Measurements from ENCODE around the gene MYL7. TPM values are rescaled to one million over a fixed set of nuclear protein-coding genes. Genes with fewer than 3 reads are reported as not detected.

MYL7 gene
- total RNA-seq, 1 donor: not detected

DNA sequence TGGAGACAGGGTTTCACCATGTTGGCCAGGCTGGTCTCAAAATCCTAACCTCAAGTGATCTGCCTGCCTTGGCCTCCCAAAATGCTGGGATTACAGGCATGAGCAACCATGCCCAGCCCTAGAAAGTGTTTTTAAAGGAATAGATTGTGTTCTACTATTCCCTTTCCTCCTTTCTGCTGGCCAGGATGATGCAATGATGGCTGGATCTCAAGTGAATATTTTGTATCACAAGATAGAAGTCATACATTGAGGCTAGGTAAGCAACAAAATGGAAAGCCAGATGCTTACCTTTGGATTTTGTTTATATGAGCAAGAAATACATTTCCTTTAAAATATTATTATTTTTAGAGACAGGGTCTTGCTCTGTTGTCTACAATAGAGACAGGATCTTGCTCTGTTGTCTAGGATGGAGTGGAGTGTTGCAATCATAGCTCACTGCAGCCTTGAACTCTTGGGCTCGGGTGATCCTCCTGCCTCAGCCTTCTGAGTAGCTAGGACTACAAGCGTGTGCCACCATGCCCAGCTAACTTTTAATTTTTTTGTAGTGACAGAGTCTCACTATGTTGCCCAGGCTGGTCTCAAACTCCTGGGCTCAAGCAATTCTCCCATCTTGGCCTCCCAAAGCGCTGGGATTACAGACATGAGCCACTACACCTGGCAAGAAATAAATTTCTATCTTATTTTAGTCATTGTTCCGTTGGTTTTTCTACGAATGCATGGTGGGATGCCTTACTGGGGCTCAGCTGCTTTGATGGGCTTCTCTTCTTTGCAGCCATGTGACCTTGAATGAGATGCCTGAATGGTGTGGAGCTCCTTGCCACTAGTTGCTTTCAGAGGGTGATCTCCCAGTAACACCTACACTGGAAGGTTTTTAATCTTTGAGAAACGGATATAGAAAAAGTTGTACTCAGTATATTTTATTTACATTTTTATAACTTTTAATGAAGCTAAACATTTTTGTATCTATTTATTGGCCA lies 42.8 kb downstream of the MYL7 start:
- Histone ChIP-seq H3K4me1 (ENCODE audit: insufficient read depth, low read length) (peaks cover 33% of the 10 kb centered on the region), H3K9me3 (ENCODE audit: low read depth, low read length) (no peaks in the 10 kb centered on the region), H3K4me2 (ENCODE audit: insufficient read depth, low read length) (no peak overlapping the region), H4K20me1 (ENCODE audit: insufficient read depth, low read length) (no peaks in the 10 kb centered on the region), H3K79me2 (ENCODE audit: insufficient read depth, low read length) (no peaks in the 10 kb centered on the region), H3K36me3 (ENCODE audit: insufficient read depth, low read length) (no peaks in the 10 kb centered on the region), H3K4me3 (ENCODE audit: insufficient read depth, low read length) (no peak overlapping the region), H3K27ac (ENCODE audit: low read depth, low read length) (no peak overlapping the region), H2AFZ (ENCODE audit: low read length) (no peak overlapping the region), H3K27me3 (ENCODE audit: insufficient read depth, low read length) (no peaks in the 10 kb centered on the region)
- TF ChIP-seq, protein P1, sequence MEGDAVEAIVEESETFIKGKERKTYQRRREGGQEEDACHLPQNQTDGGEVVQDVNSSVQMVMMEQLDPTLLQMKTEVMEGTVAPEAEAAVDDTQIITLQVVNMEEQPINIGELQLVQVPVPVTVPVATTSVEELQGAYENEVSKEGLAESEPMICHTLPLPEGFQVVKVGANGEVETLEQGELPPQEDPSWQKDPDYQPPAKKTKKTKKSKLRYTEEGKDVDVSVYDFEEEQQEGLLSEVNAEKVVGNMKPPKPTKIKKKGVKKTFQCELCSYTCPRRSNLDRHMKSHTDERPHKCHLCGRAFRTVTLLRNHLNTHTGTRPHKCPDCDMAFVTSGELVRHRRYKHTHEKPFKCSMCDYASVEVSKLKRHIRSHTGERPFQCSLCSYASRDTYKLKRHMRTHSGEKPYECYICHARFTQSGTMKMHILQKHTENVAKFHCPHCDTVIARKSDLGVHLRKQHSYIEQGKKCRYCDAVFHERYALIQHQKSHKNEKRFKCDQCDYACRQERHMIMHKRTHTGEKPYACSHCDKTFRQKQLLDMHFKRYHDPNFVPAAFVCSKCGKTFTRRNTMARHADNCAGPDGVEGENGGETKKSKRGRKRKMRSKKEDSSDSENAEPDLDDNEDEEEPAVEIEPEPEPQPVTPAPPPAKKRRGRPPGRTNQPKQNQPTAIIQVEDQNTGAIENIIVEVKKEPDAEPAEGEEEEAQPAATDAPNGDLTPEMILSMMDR (IDR thresholded peaks at IDR 0.05; ENCODE audit: extremely low read depth, low read depth, low read length): no peak
- no peak for DNase-seq (ENCODE audit: insufficient read length, low spot score, missing footprints)

DNA sequence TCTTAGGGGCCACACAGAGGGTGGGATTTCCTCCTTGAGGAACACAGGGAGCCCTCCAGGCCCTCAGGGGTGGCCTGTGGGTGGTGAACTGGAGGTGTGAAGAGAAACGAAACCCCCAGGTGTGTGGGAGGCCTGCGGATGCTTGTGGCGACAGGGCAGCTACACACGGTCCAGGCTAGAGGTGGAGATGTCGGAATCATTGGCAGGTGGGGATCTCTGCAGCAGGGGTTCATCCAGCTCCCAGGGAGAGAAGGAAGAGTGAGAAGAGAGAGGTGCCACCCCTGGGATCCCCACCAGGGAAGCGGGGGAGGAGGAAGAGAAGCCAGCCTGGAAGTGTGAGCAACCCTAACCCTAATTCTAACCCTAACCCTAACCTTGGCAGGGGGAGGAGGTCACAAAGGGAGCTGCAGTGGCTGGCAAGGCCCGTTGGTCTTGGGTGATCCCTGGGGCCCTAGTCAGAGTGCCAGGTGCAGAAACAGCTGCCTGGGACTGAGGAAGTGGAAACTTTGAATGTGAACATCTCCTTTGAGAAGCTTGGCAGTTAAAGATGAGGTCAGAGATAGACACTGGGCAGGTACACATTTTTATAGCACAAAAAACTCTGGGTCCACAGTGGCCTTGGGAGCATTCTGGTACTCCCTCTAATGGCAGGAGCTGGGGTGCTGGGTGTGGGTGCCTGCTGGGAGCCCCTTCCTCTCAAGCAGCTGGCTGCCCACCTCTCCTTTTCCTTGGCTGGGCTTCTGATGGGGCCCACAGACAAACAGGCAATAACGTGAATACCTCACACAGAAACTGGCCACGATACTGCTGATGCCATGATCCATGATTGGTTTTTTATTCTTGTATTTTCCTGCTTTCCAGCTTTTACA lies 43.8 kb downstream of the MYL7 start:
- no peak for DNase-seq (ENCODE audit: insufficient read length, low spot score, missing footprints)
- peaks cover 24% of the 10 kb centered on the region for H3K4me1 ChIP-seq (ENCODE audit: insufficient read depth, low read length)
- no peaks in the 10 kb centered on the region for H4K20me1 ChIP-seq (ENCODE audit: insufficient read depth, low read length)
- TF ChIP-seq, protein P1 (IDR thresholded peaks at IDR 0.05; ENCODE audit: extremely low read depth, low read depth, low read length): no peak
- H3K4me2 ChIP-seq (ENCODE audit: insufficient read depth, low read length): no peak overlapping the region
- no peaks in the 10 kb centered on the region for H3K27me3 ChIP-seq (ENCODE audit: insufficient read depth, low read length)
- no peak overlapping the region for H3K27ac ChIP-seq (ENCODE audit: low read depth, low read length)
- H3K79me2 ChIP-seq (ENCODE audit: insufficient read depth, low read length): no peaks in the 10 kb centered on the region
- no peaks in the 10 kb centered on the region for H3K36me3 ChIP-seq (ENCODE audit: insufficient read depth, low read length)
- no peak overlapping the region for H3K4me3 ChIP-seq (ENCODE audit: insufficient read depth, low read length)
- no peaks in the 10 kb centered on the region for H3K9me3 ChIP-seq (ENCODE audit: low read depth, low read length)
- H2AFZ ChIP-seq (ENCODE audit: low read length): no peak overlapping the region

DNA sequence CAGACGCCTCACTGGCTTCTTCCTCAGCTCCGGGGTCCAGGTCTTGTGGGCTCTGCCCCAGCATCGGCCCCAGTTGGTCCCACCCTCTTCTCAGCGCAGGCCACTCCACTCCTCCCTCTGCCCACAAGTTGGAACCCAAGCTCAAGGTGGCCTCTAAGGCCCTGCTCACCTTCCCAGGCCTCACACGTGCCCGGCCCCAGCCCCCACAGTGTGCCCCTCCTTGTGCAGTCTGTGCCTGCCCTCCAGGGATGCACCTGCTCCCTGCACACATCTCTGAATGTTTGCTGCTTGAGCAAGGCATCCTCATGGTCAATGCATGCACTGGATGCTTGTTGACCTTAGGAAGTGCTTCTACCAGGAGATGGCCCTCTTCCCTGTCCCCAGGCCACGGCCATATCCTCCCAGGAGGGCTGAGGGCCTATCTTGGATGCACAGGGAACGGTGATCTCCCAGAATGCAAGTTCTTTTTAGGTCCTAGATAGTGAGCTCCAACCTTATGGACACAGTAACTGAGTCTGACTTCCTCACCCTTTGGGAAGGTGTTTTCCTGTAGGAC lies 44.7 kb downstream of the MYL7 start:
- H4K20me1 ChIP-seq (ENCODE audit: insufficient read depth, low read length): no peaks in the 10 kb centered on the region
- no peak overlapping the region for H3K27ac ChIP-seq (ENCODE audit: low read depth, low read length)
- DNase-seq (ENCODE audit: insufficient read length, low spot score, missing footprints): no peak
- no peaks in the 10 kb centered on the region for H3K36me3 ChIP-seq (ENCODE audit: insufficient read depth, low read length)
- no peak overlapping the region for H3K4me2 ChIP-seq (ENCODE audit: insufficient read depth, low read length)
- no peaks in the 10 kb centered on the region for H3K79me2 ChIP-seq (ENCODE audit: insufficient read depth, low read length)
- no peak overlapping the region for H3K4me3 ChIP-seq (ENCODE audit: insufficient read depth, low read length)
- no peak overlapping the region for H2AFZ ChIP-seq (ENCODE audit: low read length)
- no peaks in the 10 kb centered on the region for H3K27me3 ChIP-seq (ENCODE audit: insufficient read depth, low read length)
- no peaks in the 10 kb centered on the region for H3K9me3 ChIP-seq (ENCODE audit: low read depth, low read length)
- TF ChIP-seq, protein P1 (IDR thresholded peaks at IDR 0.05; ENCODE audit: extremely low read depth, low read depth, low read length): no peak
- peaks cover 15% of the 10 kb centered on the region for H3K4me1 ChIP-seq (ENCODE audit: insufficient read depth, low read length)

All from osteoblast (primary cell).